Measurements from ENCODE around the gene SNED1. TPM values are rescaled to one million over a fixed set of nuclear protein-coding genes. Genes with fewer than 3 reads are reported as not detected.

Gene SNED1
- total and polyA plus RNA-seq, 9 of the 15 experiments (the other 6 are each of a cell fraction or from before 2014, with no cell fraction given): 0.03 to 0.07 (median 0.05) TPM; not detected in 5

DNA sequence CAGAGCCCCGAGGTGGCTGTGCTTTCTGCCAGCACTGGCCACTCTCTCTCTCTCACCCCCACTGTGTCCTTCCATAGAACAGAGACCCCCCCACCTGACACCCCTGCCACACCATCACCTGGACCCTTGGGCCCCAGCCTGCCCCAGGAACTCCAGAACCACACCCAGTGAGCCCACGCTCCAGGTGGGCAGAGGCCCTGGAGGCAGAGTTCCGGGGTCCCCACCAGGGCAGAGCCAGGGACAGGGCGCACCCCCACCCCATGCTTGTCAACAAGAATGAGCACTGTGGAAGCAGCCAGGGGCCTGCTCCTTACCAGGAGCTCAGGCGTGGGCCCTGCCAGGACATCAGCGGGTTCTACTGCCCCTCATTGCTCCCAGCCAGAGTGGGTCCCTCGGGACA lies 136.3 kb downstream of the SNED1 start (continued):
- no peak for TF ChIP-seq BACH1 (tag; IDR thresholded peaks at IDR 0.05)

DNA sequence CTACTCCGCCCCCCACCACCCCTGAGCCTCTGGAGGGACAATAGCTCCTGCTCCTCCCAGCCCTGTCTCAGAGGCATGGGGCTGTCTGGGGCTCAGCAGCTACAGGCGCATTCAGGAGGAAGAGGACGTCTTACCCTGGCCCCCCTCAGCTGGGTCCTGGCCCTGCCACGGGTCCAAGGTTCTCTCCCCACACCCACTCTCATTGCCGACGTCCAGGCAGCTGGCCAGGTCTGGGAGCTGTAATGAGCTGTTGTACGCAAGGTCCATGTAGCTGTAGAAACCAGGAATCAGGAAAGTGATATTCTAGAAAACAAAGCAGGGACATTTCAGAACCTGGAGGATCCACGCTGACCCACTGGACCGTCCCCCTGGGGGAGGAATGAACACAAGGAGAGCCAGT lies 137.3 kb downstream of the SNED1 start:
- CTCF ChIA-PET (ENCODE audit: low intra/inter-chr PET ratio): no interaction called here
- no peaks in the 10 kb centered on the region for H3K27me3 ChIP-seq (ENCODE audit: control insufficient read depth in 2 of 2, insufficient read depth in 2 of 2, low read length in 2 of 2)
- in situ Hi-C loops (cut with MboI): no loop called here
- 0 out of 5 replicates have a peak, but pooled peaks cover 0 to 6% of the 10 kb centered on the region in 2 experiments for H3K4me1 ChIP-seq (replicated peaks in 1 of 2; ENCODE audit: control insufficient read depth in 2 of 2, insufficient read depth in 2 of 2, low read length in 2 of 2)
- intact Hi-C loops (cut with micrococcal nuclease): no loop called here
- no peak overlapping the region for H3K4me2 ChIP-seq (ENCODE audit: insufficient read depth, low read length)
- H4K20me1 ChIP-seq (replicated peaks; ENCODE audit: control insufficient read depth, insufficient read depth, low read length): no peaks in the 10 kb centered on the region
- no peaks in the 10 kb centered on the region for H3K9me3 ChIP-seq (replicated peaks; ENCODE audit: control insufficient read depth, insufficient read depth, low read depth, low read length)
- FAIRE-seq (no peak), DNase-seq (ENCODE audit: extremely low read depth in 1 of 4, low spot score in 3 of 4) (no peak), ATAC-seq (no peak)
- peaks cover 34% of the 10 kb centered on the region; the same call in 1 of the 3 replicates for H3K36me3 ChIP-seq (ENCODE audit: control insufficient read depth, insufficient read depth, low read length)
- H3K27ac ChIP-seq (ENCODE audit: extremely low read depth, low read depth, low read length): no peak overlapping the region
- H3K4me3 ChIP-seq: no peak overlapping the region
- no peak overlapping the region for H3K9ac ChIP-seq (ENCODE audit: insufficient read depth in 1 of 2, low read depth in 2 of 2, low read length in 2 of 2)
- BruUV-seq (replicated peaks): no TSS peak
- H3K9me1 ChIP-seq (ENCODE audit: control insufficient read depth, insufficient read depth, low read length): no peaks in the 10 kb centered on the region
- POLR2A ChIA-PET: interaction anchor here (0.6 kb wide), 1 partner anchor 43 kb away, joined by 3 read pairs; no protein-coding TSS in a partner anchor
- WGBS (ENCODE audit: insufficient coverage, low coverage, missing lambda C conversion rate): 78% methylated on average over 7 of the region's 9 CpGs
- H3K79me2 ChIP-seq (ENCODE audit: control insufficient read depth, insufficient read depth, low read length): no peaks in the 10 kb centered on the region
- no peak overlapping the region for H2AFZ ChIP-seq (ENCODE audit: low read depth, low read length)
- TF ChIP-seq, protein P1, sequence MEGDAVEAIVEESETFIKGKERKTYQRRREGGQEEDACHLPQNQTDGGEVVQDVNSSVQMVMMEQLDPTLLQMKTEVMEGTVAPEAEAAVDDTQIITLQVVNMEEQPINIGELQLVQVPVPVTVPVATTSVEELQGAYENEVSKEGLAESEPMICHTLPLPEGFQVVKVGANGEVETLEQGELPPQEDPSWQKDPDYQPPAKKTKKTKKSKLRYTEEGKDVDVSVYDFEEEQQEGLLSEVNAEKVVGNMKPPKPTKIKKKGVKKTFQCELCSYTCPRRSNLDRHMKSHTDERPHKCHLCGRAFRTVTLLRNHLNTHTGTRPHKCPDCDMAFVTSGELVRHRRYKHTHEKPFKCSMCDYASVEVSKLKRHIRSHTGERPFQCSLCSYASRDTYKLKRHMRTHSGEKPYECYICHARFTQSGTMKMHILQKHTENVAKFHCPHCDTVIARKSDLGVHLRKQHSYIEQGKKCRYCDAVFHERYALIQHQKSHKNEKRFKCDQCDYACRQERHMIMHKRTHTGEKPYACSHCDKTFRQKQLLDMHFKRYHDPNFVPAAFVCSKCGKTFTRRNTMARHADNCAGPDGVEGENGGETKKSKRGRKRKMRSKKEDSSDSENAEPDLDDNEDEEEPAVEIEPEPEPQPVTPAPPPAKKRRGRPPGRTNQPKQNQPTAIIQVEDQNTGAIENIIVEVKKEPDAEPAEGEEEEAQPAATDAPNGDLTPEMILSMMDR (IDR thresholded peaks at IDR 0.05 in 2 of 3, conservative IDR thresholded peaks at IDR 0.05 in 1 of 3; ENCODE audit: insufficient read depth in 2 of 3, low read depth in 1 of 3, low read length in 3 of 3): no peak
- TF ChIP-seq NBN (IDR thresholded peaks at IDR 0.05; ENCODE audit: low read depth) (no peak), ZFP30 (CRISPR knock-in tag; IDR thresholded peaks at IDR 0.05; ENCODE audit: borderline replicate concordance) (no peak), NCOA2 (IDR thresholded peaks at IDR 0.05; ENCODE audit: partially characterized antibody in 2 of 2) (no peak), HOXB6 (CRISPR knock-in tag; IDR thresholded peaks at IDR 0.05; ENCODE audit: borderline replicate concordance) (no peak), SMARCA5 (IDR thresholded peaks at IDR 0.05) (no peak), RBBP5 (IDR thresholded peaks at IDR 0.05; ENCODE audit: borderline replicate concordance, insufficient read depth, low read length, poor library complexity, severe bottlenecking) (no peak), BACH1 (tag; IDR thresholded peaks at IDR 0.05) (no peak), SRF (CRISPR knock-in tag; IDR thresholded peaks at IDR 0.05) (no peak), ZNF121 (CRISPR knock-in tag; conservative IDR thresholded peaks at IDR 0.05) (no peak), ZC3H8 (IDR thresholded peaks at IDR 0.05) (no peak), CXXC5 (CRISPR knock-in tag; IDR thresholded peaks at IDR 0.05) (no peak), U2AF2 (optimal IDR thresholded peaks at IDR 0.05; ENCODE audit: low read depth, low read length) (no peak), SLC30A9 (CRISPR knock-in tag; IDR thresholded peaks at IDR 0.05) (no peak)
- TF ChIP-seq, protein P2, sequence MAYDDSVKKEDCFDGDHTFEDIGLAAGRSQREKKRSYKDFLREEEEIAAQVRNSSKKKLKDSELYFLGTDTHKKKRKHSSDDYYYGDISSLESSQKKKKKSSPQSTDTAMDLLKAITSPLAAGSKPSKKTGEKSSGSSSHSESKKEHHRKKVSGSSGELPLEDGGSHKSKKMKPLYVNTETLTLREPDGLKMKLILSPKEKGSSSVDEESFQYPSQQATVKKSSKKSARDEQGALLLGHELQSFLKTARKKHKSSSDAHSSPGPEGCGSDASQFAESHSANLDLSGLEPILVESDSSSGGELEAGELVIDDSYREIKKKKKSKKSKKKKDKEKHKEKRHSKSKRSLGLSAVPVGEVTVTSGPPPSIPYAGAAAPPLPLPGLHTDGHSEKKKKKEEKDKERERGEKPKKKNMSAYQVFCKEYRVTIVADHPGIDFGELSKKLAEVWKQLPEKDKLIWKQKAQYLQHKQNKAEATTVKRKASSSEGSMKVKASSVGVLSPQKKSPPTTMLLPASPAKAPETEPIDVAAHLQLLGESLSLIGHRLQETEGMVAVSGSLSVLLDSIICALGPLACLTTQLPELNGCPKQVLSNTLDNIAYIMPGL (CRISPR knock-in tag; IDR thresholded peaks at IDR 0.05): no peak
- TF ChIP-seq, protein P3, sequence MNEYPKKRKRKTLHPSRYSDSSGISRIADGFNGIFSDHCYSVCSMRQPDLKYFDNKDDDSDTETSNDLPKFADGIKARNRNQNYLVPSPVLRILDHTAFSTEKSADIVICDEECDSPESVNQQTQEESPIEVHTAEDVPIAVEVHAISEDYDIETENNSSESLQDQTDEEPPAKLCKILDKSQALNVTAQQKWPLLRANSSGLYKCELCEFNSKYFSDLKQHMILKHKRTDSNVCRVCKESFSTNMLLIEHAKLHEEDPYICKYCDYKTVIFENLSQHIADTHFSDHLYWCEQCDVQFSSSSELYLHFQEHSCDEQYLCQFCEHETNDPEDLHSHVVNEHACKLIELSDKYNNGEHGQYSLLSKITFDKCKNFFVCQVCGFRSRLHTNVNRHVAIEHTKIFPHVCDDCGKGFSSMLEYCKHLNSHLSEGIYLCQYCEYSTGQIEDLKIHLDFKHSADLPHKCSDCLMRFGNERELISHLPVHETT (CRISPR knock-in tag; conservative IDR thresholded peaks at IDR 0.05 in 1 of 2, IDR thresholded peaks at IDR 0.05 in 1 of 2): no peak
